ENCODE data around the gene ZKSCAN2. TPM values are rescaled to one million over a fixed set of nuclear protein-coding genes. Genes with fewer than 3 reads are reported as not detected.

Gene ZKSCAN2
- 3.5 TPM for total RNA-seq

GRCh38 chr16:25257470-25257955, at the start of gene ZKSCAN2:
Gene ZKSCAN2, minus strand, starts transcription at chr16:25257845. Its CDS starts 718 bp downstream, at chr16:25257127.
- peak; percentile 90 for DNase-seq (ENCODE audit: low spot score)

- DNase-seq (ENCODE audit: low spot score), result no peak
These were observed 42.3 kb upstream of the ZKSCAN2 start for GRCh38 chr16:25299792-25300590.

- no peak for DNase-seq (ENCODE audit: low spot score)
These were observed 40.7 kb upstream of the ZKSCAN2 start for GRCh38 chr16:25298165-25298872.

- no peak for DNase-seq (ENCODE audit: low spot score)
These were observed 39.6 kb upstream of the ZKSCAN2 start for GRCh38 chr16:25297151-25297787.

- no peak for DNase-seq (ENCODE audit: low spot score)
These were observed 33.9 kb upstream of the ZKSCAN2 start for GRCh38 chr16:25291580-25291979.

GRCh38 chr16:25289466-25289865, 31.8 kb upstream of the ZKSCAN2 start:
- no peak for DNase-seq (ENCODE audit: low spot score)

GRCh38 chr16:25279491-25279890, 21.8 kb upstream of the ZKSCAN2 start:
- DNase-seq (ENCODE audit: low spot score), result no peak

GRCh38 chr16:25271421-25271820, 13.8 kb upstream of the ZKSCAN2 start:
- no peak for DNase-seq (ENCODE audit: low spot score)

GRCh38 chr16:25270577-25270976, 12.9 kb upstream of the ZKSCAN2 start:
- no peak for DNase-seq (ENCODE audit: low spot score)

GRCh38 chr16:25269879-25270278, 12.2 kb upstream of the ZKSCAN2 start:
- DNase-seq (ENCODE audit: low spot score), result no peak

- no peak for DNase-seq (ENCODE audit: low spot score)
These were observed 8.3 kb upstream of the ZKSCAN2 start for GRCh38 chr16:25265968-25266367.

GRCh38 chr16:25264597-25264996, 7.0 kb upstream of the ZKSCAN2 start:
- DNase-seq (ENCODE audit: low spot score), result no peak

- DNase-seq (ENCODE audit: low spot score), result no peak
These were observed 2.8 kb upstream of the ZKSCAN2 start for GRCh38 chr16:25260416-25260815.

GRCh38 chr16:25258861-25259179, 1.2 kb upstream of the ZKSCAN2 start:
- DNase-seq (ENCODE audit: low spot score), result no peak

GRCh38 chr16:25257956-25258860, 563 bp upstream of the ZKSCAN2 start:
- DNase-seq (ENCODE audit: low spot score), result peak; percentile 68

- DNase-seq (ENCODE audit: low spot score), result peak; percentile 11
These were observed 763 bp downstream of the ZKSCAN2 start for GRCh38 chr16:25256695-25257469.

- no peak for DNase-seq (ENCODE audit: low spot score)
These were observed 4.3 kb downstream of the ZKSCAN2 start for GRCh38 chr16:25253322-25253721.

- DNase-seq (ENCODE audit: low spot score), result no peak
These were observed 7.2 kb downstream of the ZKSCAN2 start for GRCh38 chr16:25250467-25250866.

- DNase-seq (ENCODE audit: low spot score), result no peak
These were observed 21.7 kb downstream of the ZKSCAN2 start for GRCh38 chr16:25235991-25236390.

- DNase-seq (ENCODE audit: low spot score), result no peak
These were observed 29.3 kb downstream of the ZKSCAN2 start for GRCh38 chr16:25228372-25228771.

Data from mucosa of gallbladder (tissue), 1 donor.